Smooth muscle cell (in vitro differentiated cells): ENCODE measurements around the gene PIGH. TPM values are rescaled to one million over a fixed set of nuclear protein-coding genes. Genes with fewer than 3 reads are reported as not detected.
"Not testable (repeated sequence)": the region's sequence is repeated elsewhere in the genome, so short reads cannot be mapped to it uniquely, and the experiment has no call there.

Experiments used
- DNase-seq: peaks from one replicate; lab custom pipeline; 2025; ENCODE audit not compliant: unreplicated experiment; lab: John Stamatoyannopoulos, UW
- H2AFZ ChIP-seq: fragments of 200-600 bp; sonication (generic); 2 replicates; pipeline ENCODE4 v1.6.0; 2016; ENCODE audit warnings: antibody characterized with exemption, low read depth, mild to moderate bottlenecking
- H3F3A ChIP-seq: fragments of 200-600 bp; sonication (generic); 2 replicates; pipeline ENCODE4 v1.6.0; 2017; ENCODE audit warnings: antibody characterized with exemption, low read depth
- H3K27ac ChIP-seq: fragments of 200-600 bp; sonication (generic); 2 replicates; pipeline ENCODE4 v1.5.1; 2016; ENCODE audit warnings: low read depth, mild to moderate bottlenecking
- H3K27me3 ChIP-seq: fragments of 200-600 bp; sonication (generic); 2 replicates; pipeline ENCODE4 v1.6.1; 2016; ENCODE audit warnings: low read depth, mild to moderate bottlenecking
- H3K36me3 ChIP-seq: fragments of 200-600 bp; sonication (generic); 2 replicates; pipeline ENCODE4 v1.5.1; 2016; ENCODE audit warnings: low read depth
- H3K4me1 ChIP-seq: fragments of 200-600 bp; sonication (generic); 2 replicates; pipeline ENCODE4 v1.5.1; 2016; ENCODE audit warnings: low read depth
- H3K4me2 ChIP-seq: fragments of 200-600 bp; sonication (generic); 2 replicates; pipeline ENCODE4 v1.6.0; 2016; ENCODE audit warnings: mild to moderate bottlenecking
- H3K4me3 ChIP-seq: fragments of 200-600 bp; sonication (generic); 2 replicates; pipeline ENCODE4 v1.5.1; 2016; ENCODE audit warnings: mild to moderate bottlenecking
- H3K79me2 ChIP-seq: fragments of 200-600 bp; sonication (generic); 2 replicates; pipeline ENCODE4 v1.6.0; 2016; ENCODE audit warnings: low read depth, mild to moderate bottlenecking
- H3K9ac ChIP-seq: fragments of 200-600 bp; sonication (generic); 2 replicates; pipeline ENCODE4 v1.6.0; 2016; ENCODE audit warnings: low read depth
- H3K9me3 ChIP-seq: fragments of 200-600 bp; sonication (generic); replicated peaks from 2 replicates; pipeline ENCODE4 v1.5.1; 2016; ENCODE audit warnings: low read depth
- H4K20me1 ChIP-seq: fragments of 200-600 bp; sonication (generic); 2 replicates; pipeline ENCODE4 v1.6.0; 2016; ENCODE audit warnings: low read depth
- CTCF ChIP-seq: fragments of 200-600 bp; sonication (generic); IDR thresholded peaks from 2 replicates; pipeline ENCODE4 v1.5.1; 2017; ENCODE audit warnings: borderline replicate concordance, mild to moderate bottlenecking, antibody characterized with exemption; ENCODE audit not compliant: insufficient read depth, poor library complexity, severe bottlenecking
- WGBS: methylation state at CpG from one replicate; pipeline ENCODE4 v1.1.7; 2016; ENCODE audit warnings: low lambda C conversion rate; 5-methylcytosine and 5-hydroxymethylcytosine counted together
- polyA plus RNA-seq: library from polyadenylated mRNA; unstranded; fragments of >200 nt; fragmentation: Nextera tagmentation; extraction: Ambion mirVana; gene quantifications from 2 replicates; pipeline ENCODE4 v1.2.1, GENCODE V29; 2016
- total RNA-seq: library from RNA; depleted of rRNA; stranded (reverse); fragments of >200 nt; gene quantifications from 2 replicates; pipeline ENCODE4 v1.2.3, GENCODE V29; 2014

The PIGH gene
- total and polyA plus RNA-seq, 2 experiments from 2014 or later = 15.5 to 20.6 TPM

- Histone ChIP-seq H3K9me3 (no peaks in the 10 kb centered on the region), H3K36me3 (no peaks in the 10 kb centered on the region), H3K27ac (no peak overlapping the region), H3K9ac (no peak overlapping the region), H4K20me1 (no peaks in the 10 kb centered on the region), H3K27me3 (no peaks in the 10 kb centered on the region), H3K4me3 (no peak overlapping the region), H2AFZ (no peak overlapping the region), H3K79me2 (no peaks in the 10 kb centered on the region), H3K4me1 (no peaks in the 10 kb centered on the region), H3F3A (no peaks in the 10 kb centered on the region), H3K4me2 (no peak overlapping the region)
- 98% methylated on average over 4 of the region's 4 CpGs for WGBS
- no peak for TF ChIP-seq CTCF
- no peak for DNase-seq
Measured at GRCh38 chr14:67549734-67550133, 50.3 kb downstream of the PIGH start.

- Histone ChIP-seq H3K36me3 (no peaks in the 10 kb centered on the region), H3F3A (no peaks in the 10 kb centered on the region), H3K9me3 (no peaks in the 10 kb centered on the region), H3K79me2 (no peaks in the 10 kb centered on the region), H2AFZ (no peak overlapping the region), H3K9ac (no peak overlapping the region), H4K20me1 (no peaks in the 10 kb centered on the region), H3K27ac (no peak overlapping the region), H3K4me3 (no peak overlapping the region), H3K4me2 (no peak overlapping the region), H3K27me3 (no peaks in the 10 kb centered on the region), H3K4me1 (no peaks in the 10 kb centered on the region)
- no peak for DNase-seq
- no peak for TF ChIP-seq CTCF
- WGBS = 87% methylated on average over 5 of the region's 5 CpGs
Measured at GRCh38 chr14:67547224-67547780, 52.8 kb downstream of the PIGH start.

GRCh38 chr14:67544590-67544989 is 55.5 kb downstream of the PIGH start:
- no peak overlapping the region for H3K4me3 ChIP-seq
- 93% methylated on average over 1 of the region's 1 CpG for WGBS
- no peak overlapping the region for H3K9ac ChIP-seq
- peaks cover 13% of the 10 kb centered on the region for H3K4me1 ChIP-seq
- H3K27ac ChIP-seq = no peak overlapping the region
- no peaks in the 10 kb centered on the region for H4K20me1 ChIP-seq
- no peaks in the 10 kb centered on the region for H3K36me3 ChIP-seq
- H3K4me2 ChIP-seq = no peak overlapping the region
- no peaks in the 10 kb centered on the region for H3K79me2 ChIP-seq
- no peaks in the 10 kb centered on the region for H3K27me3 ChIP-seq
- no peaks in the 10 kb centered on the region for H3F3A ChIP-seq
- no peak for DNase-seq
- no peak overlapping the region for H2AFZ ChIP-seq
- no peaks in the 10 kb centered on the region for H3K9me3 ChIP-seq
- no peak for TF ChIP-seq CTCF

- not testable (repeated sequence) for H3K4me2 ChIP-seq, H3K9me3 ChIP-seq, H3K27me3 ChIP-seq, H4K20me1 ChIP-seq, H2AFZ ChIP-seq, H3K36me3 ChIP-seq, H3K4me3 ChIP-seq, H3K9ac ChIP-seq, H3K79me2 ChIP-seq, DNase-seq, H3K27ac ChIP-seq, H3F3A ChIP-seq
- WGBS = 96% methylated on average over 13 of the region's 13 CpGs
- peaks cover 21% of the 10 kb centered on the region for H3K4me1 ChIP-seq
Measured at GRCh38 chr14:67542620-67543019, 57.4 kb downstream of the PIGH start.
